Stomach (tissue), 4 donors: Measurements from ENCODE around the gene CUEDC1.

ENCODE experiments used
- CTCF ChIP-seq, 7 experiments: fragments of 450-650 bp in 4 of 7; fragments of 200-600 bp in 3 of 7; sonication (generic) in 3 of 7; IDR thresholded peaks; one replicate each; pipeline ENCODE4 v1.5.1; 2016 to 2019; ENCODE audit warnings: antibody characterized with exemption in 7 of 7, control low read depth in 2 of 7, mild to moderate bottlenecking in 1 of 7
- EP300 ChIP-seq: sonication (generic); formaldehyde crosslinking; IDR thresholded peaks from one replicate; pipeline ENCODE4 v1.6.1; 2017; ENCODE audit warnings: antibody characterized with exemption
- POLR2A ChIP-seq, 4 donors: fragments of 450-650 bp; IDR thresholded peaks; one replicate each; pipeline ENCODE4 v1.6.1; 2016; ENCODE audit warnings: antibody characterized with exemption in 4 of 4, control low read depth in 2 of 4, mild to moderate bottlenecking in 1 of 4, moderate library complexity in 1 of 4
- POLR2AphosphoS5 ChIP-seq, 3 donors: sonication (generic); formaldehyde crosslinking; IDR thresholded peaks; one replicate each; pipeline ENCODE4 v1.6.1; 2016; ENCODE audit warnings: antibody characterized with exemption in 3 of 3

- no peak for TF ChIP-seq CTCF (IDR thresholded peaks at IDR 0.05)
- TF ChIP-seq POLR2A (IDR thresholded peaks at IDR 0.05): no peak
- no peak for TF ChIP-seq EP300
- TF ChIP-seq POLR2AphosphoS5 (IDR thresholded peaks at IDR 0.05): no peak
These were observed 23.9 kb upstream of the CUEDC1 start for GRCh38 chr17:57979076-57979475.
